Measurements from ENCODE around the gene CDON.

CDON gene

DNA sequence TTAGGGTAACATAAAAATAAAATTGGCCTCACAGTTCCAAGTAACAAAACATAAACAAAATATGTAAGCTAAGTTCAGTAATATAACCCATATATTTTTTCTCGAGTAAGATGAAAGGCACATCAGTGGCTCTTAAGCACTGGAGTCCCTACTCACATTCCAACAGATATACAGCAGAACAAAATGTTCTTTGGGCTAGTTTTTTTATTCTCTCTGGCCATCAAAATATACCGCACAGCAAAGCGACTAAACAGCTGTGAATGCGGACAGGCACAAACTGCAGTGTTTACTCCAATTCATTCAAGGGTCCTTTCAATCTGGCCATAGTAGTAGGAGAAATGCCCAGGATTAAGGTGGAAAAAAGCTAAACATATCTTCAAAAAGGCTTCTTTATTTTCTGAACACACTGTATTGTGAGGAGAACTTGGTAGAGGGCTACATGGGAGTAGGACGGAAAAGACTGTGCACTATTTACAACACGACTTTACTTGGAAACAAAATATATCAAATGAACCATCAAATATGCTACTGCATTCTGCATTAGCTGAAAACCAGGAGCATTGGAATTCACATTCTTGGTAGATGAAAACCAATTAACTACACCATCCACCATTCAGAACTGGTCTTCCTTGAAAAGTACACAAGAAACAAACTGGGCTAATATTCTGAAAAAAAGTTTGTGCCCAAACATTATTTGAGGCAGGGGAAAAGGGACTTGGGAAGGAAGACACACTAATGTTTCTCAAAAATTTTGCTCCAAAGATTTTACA, 4.4 kb downstream of the CDON start:
- Histone ChIP-seq H3K4me3 (ENCODE audit: low read depth, low read length, poor library complexity, severe bottlenecking) (no peak overlapping the region), H3K9ac (ENCODE audit: low read length) (no peak overlapping the region), H3K4me2 (ENCODE audit: low read length) (no peak overlapping the region), H3F3A (ENCODE audit: insufficient read depth, low read length) (no peaks in the 10 kb centered on the region), H2AFZ (ENCODE audit: low read length) (no peak overlapping the region), H3K79me2 (ENCODE audit: insufficient read depth, low read length) (no peaks in the 10 kb centered on the region), H3K9me2 (ENCODE audit: low read depth, low read length) (no peaks in the 10 kb centered on the region), H4K20me1 (ENCODE audit: insufficient read depth, low read length) (no peaks in the 10 kb centered on the region), H3K9me3 (ENCODE audit: low read length) (no peaks in the 10 kb centered on the region), H3K27ac (ENCODE audit: low read depth, low read length, poor library complexity, severe bottlenecking) (no peak overlapping the region), H3K4me1 (ENCODE audit: insufficient read depth, low read length, severe bottlenecking) (peaks cover 6% of the 10 kb centered on the region), H3K27me3 (ENCODE audit: insufficient read depth, low read length) (peaks cover 5% of the 10 kb centered on the region; the same call in 1 of the 2 replicates), H3K36me3 (ENCODE audit: insufficient read depth, low read length) (no peaks in the 10 kb centered on the region)
- no peak for TF ChIP-seq EZH2 (IDR thresholded peaks at IDR 0.05; ENCODE audit: borderline replicate concordance, low read length)
- TF ChIP-seq, protein P1, sequence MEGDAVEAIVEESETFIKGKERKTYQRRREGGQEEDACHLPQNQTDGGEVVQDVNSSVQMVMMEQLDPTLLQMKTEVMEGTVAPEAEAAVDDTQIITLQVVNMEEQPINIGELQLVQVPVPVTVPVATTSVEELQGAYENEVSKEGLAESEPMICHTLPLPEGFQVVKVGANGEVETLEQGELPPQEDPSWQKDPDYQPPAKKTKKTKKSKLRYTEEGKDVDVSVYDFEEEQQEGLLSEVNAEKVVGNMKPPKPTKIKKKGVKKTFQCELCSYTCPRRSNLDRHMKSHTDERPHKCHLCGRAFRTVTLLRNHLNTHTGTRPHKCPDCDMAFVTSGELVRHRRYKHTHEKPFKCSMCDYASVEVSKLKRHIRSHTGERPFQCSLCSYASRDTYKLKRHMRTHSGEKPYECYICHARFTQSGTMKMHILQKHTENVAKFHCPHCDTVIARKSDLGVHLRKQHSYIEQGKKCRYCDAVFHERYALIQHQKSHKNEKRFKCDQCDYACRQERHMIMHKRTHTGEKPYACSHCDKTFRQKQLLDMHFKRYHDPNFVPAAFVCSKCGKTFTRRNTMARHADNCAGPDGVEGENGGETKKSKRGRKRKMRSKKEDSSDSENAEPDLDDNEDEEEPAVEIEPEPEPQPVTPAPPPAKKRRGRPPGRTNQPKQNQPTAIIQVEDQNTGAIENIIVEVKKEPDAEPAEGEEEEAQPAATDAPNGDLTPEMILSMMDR (IDR thresholded peaks at IDR 0.05; ENCODE audit: low read length): no peak

DNA sequence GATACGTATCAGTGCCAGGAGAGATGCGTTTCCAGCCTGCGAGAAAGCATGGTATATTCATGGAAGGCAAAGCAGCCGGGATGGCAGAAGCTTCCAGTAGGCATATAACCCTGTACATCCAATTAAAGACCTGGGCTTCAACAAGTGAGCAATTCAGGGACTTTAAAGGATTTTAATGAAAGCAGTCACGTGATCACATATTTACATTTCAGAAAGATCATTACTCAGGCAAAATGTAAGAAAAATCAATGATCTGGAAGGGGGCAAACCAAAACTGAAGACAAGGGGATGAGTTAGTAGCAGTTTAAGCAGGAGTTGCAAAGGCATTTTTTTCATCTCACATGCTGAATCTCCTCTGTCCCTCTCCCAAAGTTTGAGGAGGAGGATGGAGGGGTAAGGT, 7.8 kb downstream of the CDON start:
- Histone ChIP-seq H3K4me1 (ENCODE audit: insufficient read depth, low read length, severe bottlenecking) (no peaks in the 10 kb centered on the region), H3K9ac (ENCODE audit: low read length) (no peak overlapping the region), H3K27ac (ENCODE audit: low read depth, low read length, poor library complexity, severe bottlenecking) (no peak overlapping the region), H2AFZ (ENCODE audit: low read length) (no peak overlapping the region), H3F3A (ENCODE audit: insufficient read depth, low read length) (no peaks in the 10 kb centered on the region), H4K20me1 (ENCODE audit: insufficient read depth, low read length) (no peaks in the 10 kb centered on the region), H3K4me3 (ENCODE audit: low read depth, low read length, poor library complexity, severe bottlenecking) (no peak overlapping the region), H3K27me3 (ENCODE audit: insufficient read depth, low read length) (no peaks in the 10 kb centered on the region), H3K9me3 (ENCODE audit: low read length) (no peaks in the 10 kb centered on the region), H3K4me2 (ENCODE audit: low read length) (no peak overlapping the region), H3K36me3 (ENCODE audit: insufficient read depth, low read length) (no peaks in the 10 kb centered on the region), H3K79me2 (ENCODE audit: insufficient read depth, low read length) (no peaks in the 10 kb centered on the region), H3K9me2 (ENCODE audit: low read depth, low read length) (no peaks in the 10 kb centered on the region)
- TF ChIP-seq EZH2 (IDR thresholded peaks at IDR 0.05; ENCODE audit: borderline replicate concordance, low read length): no peak
- TF ChIP-seq, protein P1 (IDR thresholded peaks at IDR 0.05; ENCODE audit: low read length): no peak

- H3K9me3 ChIP-seq (ENCODE audit: low read length): no peaks in the 10 kb centered on the region
- H3K9me2 ChIP-seq (ENCODE audit: low read depth, low read length): no peaks in the 10 kb centered on the region
- no peaks in the 10 kb centered on the region for H3K36me3 ChIP-seq (ENCODE audit: insufficient read depth, low read length)
- no peak overlapping the region for H3K27ac ChIP-seq (ENCODE audit: low read depth, low read length, poor library complexity, severe bottlenecking)
- no peaks in the 10 kb centered on the region for H3K27me3 ChIP-seq (ENCODE audit: insufficient read depth, low read length)
- H3K4me3 ChIP-seq (ENCODE audit: low read depth, low read length, poor library complexity, severe bottlenecking): no peak overlapping the region
- no peaks in the 10 kb centered on the region for H3K4me1 ChIP-seq (ENCODE audit: insufficient read depth, low read length, severe bottlenecking)
- H3K4me2 ChIP-seq (ENCODE audit: low read length): no peak overlapping the region
- H3K79me2 ChIP-seq (ENCODE audit: insufficient read depth, low read length): no peaks in the 10 kb centered on the region
- TF ChIP-seq, protein P1 (IDR thresholded peaks at IDR 0.05; ENCODE audit: low read length): no peak
- TF ChIP-seq EZH2 (IDR thresholded peaks at IDR 0.05; ENCODE audit: borderline replicate concordance, low read length): no peak
- H2AFZ ChIP-seq (ENCODE audit: low read length): no peak overlapping the region
- H4K20me1 ChIP-seq (ENCODE audit: insufficient read depth, low read length): no peaks in the 10 kb centered on the region
- H3K9ac ChIP-seq (ENCODE audit: low read length): no peak overlapping the region
- H3F3A ChIP-seq (ENCODE audit: insufficient read depth, low read length): no peaks in the 10 kb centered on the region
Observed at GRCh38 chr11:126054408-126054807, 8.3 kb downstream of the CDON start.
